ENCODE measurements around the gene APC2. TPM values are rescaled to one million over a fixed set of nuclear protein-coding genes. Genes with fewer than 3 reads are reported as not detected.

The APC2 gene
- total RNA-seq (under 1 TPM; under 0.01 to 0.28 (median 0.12) TPM), polyA plus RNA-seq (under 1 TPM in 1 of 2 donors, not detected in 1; 0.02 TPM)
- long read RNA-seq, donor 1, partial matches to known transcripts, result 0 of 8 reads
- long read RNA-seq, donor 1, other reads (novel, unspliced or antisense), result 8 of 8 reads
- long read RNA-seq, donor 2, partial matches to known transcripts, result 12 of 42 reads
- long read RNA-seq, donor 2, other reads (novel, unspliced or antisense), result 30 of 42 reads
- long read RNA-seq, donor 3, partial matches to known transcripts, result 0 of 3 reads
- long read RNA-seq, donor 3, other reads (novel, unspliced or antisense), result 3 of 3 reads

GRCh38 chr19:1449467-1450442 is at the start of gene APC2:
Gene APC2, plus strand, starts transcription at chr19:1450121. Its CDS starts 2,881 bp downstream, at chr19:1453002.
- H3K9me3 ChIP-seq, result no peaks in the 10 kb centered on the region
- intact Hi-C loops (cut with DNase I), result loop anchor here in 2 of 4 donors (10.0 kb wide), 2 partner anchors 135 to 165 kb away; partner anchors contain the start of gene EFNA2 (in 2 of the 2)
- TF ChIP-seq EP300 (IDR thresholded peaks at IDR 0.05) (no peak), POLR2A (IDR thresholded peaks at IDR 0.05) (no peak), CTCF (IDR thresholded peaks at IDR 0.05) (no peak)
- H3K4me3 ChIP-seq, result no peak within 1 kb of the TSS
- WGBS, 3 donors, result 2 to 3% (median 2%) methylated on average over 54 to 74 of the region's 74 CpGs
- DNase-seq, result peak in 1 of 5 donors; percentile 52
- H3K36me3 ChIP-seq, result no peaks in the 10 kb centered on the region
- H3K27ac ChIP-seq, result no peak within 1 kb of the TSS
- H3K27me3 ChIP-seq, result peaks cover 9% of the 10 kb centered on the region
- peaks cover 4% of the 10 kb centered on the region for H3K4me1 ChIP-seq (ENCODE audit: insufficient read depth)

- intact Hi-C loops (cut with DNase I), result no loop called here
- WGBS, 3 donors, result 8 to 11% (median 10%) methylated on average over 30 to 36 of the region's 36 CpGs
- peak overlapping the region; percentile 50 for H3K4me3 ChIP-seq
- no peaks in the 10 kb centered on the region for H3K27me3 ChIP-seq
- H3K27ac ChIP-seq, result peak overlapping the region in 1 of 2 donors; percentile 29
- H3K9me3 ChIP-seq, result no peaks in the 10 kb centered on the region
- DNase-seq, result peak in 2 of 5 donors; percentile 53 to 84
- TF ChIP-seq CTCF (IDR thresholded peaks at IDR 0.05) (no peak), POLR2A (IDR thresholded peaks at IDR 0.05) (no peak), EP300 (IDR thresholded peaks at IDR 0.05) (no peak)
- H3K4me1 ChIP-seq (ENCODE audit: insufficient read depth), result peaks cover 16% of the 10 kb centered on the region
- no peaks in the 10 kb centered on the region for H3K36me3 ChIP-seq
These were observed 49.4 kb upstream of the APC2 start for GRCh38 chr19:1400281-1401137.

GRCh38 chr19:1401138-1401888 is 48.6 kb upstream of the APC2 start, which contains the start of gene GAMT:
Gene GAMT, minus strand, starts transcription at chr19:1401542. Its CDS starts 66 bp downstream, at chr19:1401476.
- intact Hi-C loops (cut with DNase I), result no loop called here
- peaks cover 16% of the 10 kb centered on the region for H3K4me1 ChIP-seq (ENCODE audit: insufficient read depth)
- peak within 1 kb of the TSS in 1 of 2 donors; percentile 51 for H3K27ac ChIP-seq
- H3K36me3 ChIP-seq, result no peaks in the 10 kb centered on the region
- H3K4me3 ChIP-seq, result peak within 1 kb of the TSS; percentile 50
- TF ChIP-seq CTCF (IDR thresholded peaks at IDR 0.05), result peak in 2 of 3 donors; percentile 58 to 68
- TF ChIP-seq EP300 (IDR thresholded peaks at IDR 0.05), result no peak
- H3K27me3 ChIP-seq, result no peaks in the 10 kb centered on the region
- 1 to 2% (median 1%) methylated on average over 59 to 87 of the region's 87 CpGs for WGBS, 3 donors
- DNase-seq, result peak in 1 of 5 donors; percentile 76
- no peaks in the 10 kb centered on the region for H3K9me3 ChIP-seq

Data from ovary (tissue), 10 donors.